H1 (cell line): ENCODE measurements around the gene L3MBTL4. TPM values are rescaled to one million over a fixed set of nuclear protein-coding genes. Genes with fewer than 3 reads are reported as not detected.

ENCODE experiments used
- CBX5 ChIP-seq: fragments of 300-800, 300-1000 bp; sonication (generic); IDR thresholded peaks from 2 replicates; pipeline ENCODE4 v1.7.1; 2016; ENCODE audit warnings: antibody characterized with exemption, low read length, low read depth
- CEBPB ChIP-seq: IDR thresholded peaks from 2 replicates; pipeline ENCODE4 v1.6.1; 2012; ENCODE audit warnings: low read depth, low read length
- POLR2A ChIP-seq, 2 experiments: IDR thresholded peaks; 1 replicate in 1 of 2; 2 replicates in 1 of 2; pipeline ENCODE4 v1.6.1; 2011; ENCODE audit warnings: low read depth in 2 of 2, low read length in 2 of 2, mild to moderate bottlenecking in 2 of 2; ENCODE audit errors: control extremely low read depth in 1 of 2
- RAD21 ChIP-seq, 2 experiments: IDR thresholded peaks in 1 of 2; conservative IDR thresholded peaks in 1 of 2; 2 replicates each; pipeline ENCODE4 v1.6.1; 2011; ENCODE audit warnings: low read depth in 2 of 2, low read length in 2 of 2, improper control_type of control experiment in 1 of 2, inconsistent platforms in 1 of 2, mild to moderate bottlenecking in 1 of 2, moderate library complexity in 1 of 2
- polyA plus RNA-seq, 7 experiments: library from polyadenylated mRNA; depleted of rRNA in 3 of 7; stranded (reverse) in 5 of 7; unstranded in 2 of 7; fragments of >200 nt in 5 of 7; fragments of 200-250 nt in 2 of 7; gene quantifications; 1 replicate in 5 of 7; 2 replicates in 1 of 7; 4 replicates in 1 of 7; pipeline versions ENCODE4 v1.2.1 to v1.2.3, GENCODE V29; 2011 to 2013; ENCODE audit warnings: missing spikeins in 2 of 7, mixed read lengths in 2 of 7
- total RNA-seq: library from RNA; stranded (reverse); fragmentation: NEBNext Ultra II Directional; extraction: Animal tissue kit (Norgen Biotek cat#: 25700); gene quantifications from 2 replicates; pipeline ENCODE4 v1.2.1, GENCODE V29; 2021

L3MBTL4 gene
- total and polyA plus RNA-seq, 2 of the 8 experiments (the other 6 are each of a cell fraction or from before 2014, with no cell fraction given): 1.0 to 2.1 TPM

- TF ChIP-seq POLR2A (IDR thresholded peaks at IDR 0.05; ENCODE audit: control extremely low read depth in 1 of 2, low read depth in 2 of 2, low read length in 2 of 2): no peak
- no peak for TF ChIP-seq CBX5
- TF ChIP-seq RAD21 (IDR thresholded peaks at IDR 0.05 in 1 of 2, conservative IDR thresholded peaks at IDR 0.05 in 1 of 2; ENCODE audit: low read depth in 2 of 2, low read length in 2 of 2): no peak
- TF ChIP-seq CEBPB: no peak
These were observed 359.0 kb downstream of the L3MBTL4 start (continued) for GRCh38 chr18:6055711-6056110.
